Endothelial cell of umbilical vein (primary cell): Measurements from ENCODE around the gene GAS2L2. TPM values are rescaled to one million over a fixed set of nuclear protein-coding genes. Genes with fewer than 3 reads are reported as not detected.

Experiments used
- BruUV-seq: library from RNA; stranded (reverse); fragments of 400-500 nt; replicated peaks from 2 replicates; lab custom pipeline; 2021; lab: Mats Ljungman, UMichigan
- CTCF ChIA-PET: fragments of 300-600, 350-600 bp; sonication (Branson Sonifier 250); formaldehyde crosslinking; loops from one replicate; lab custom pipeline; 2021; ENCODE audit warnings: antibody characterized with exemption, inconsistent platforms; lab: Charles Lee
- POLR2A ChIA-PET: fragments of 300-600, 350-600 bp; sonication (Branson Sonifier 250); formaldehyde crosslinking; loops from one replicate; lab custom pipeline; 2021; ENCODE audit warnings: antibody characterized with exemption, inconsistent platforms; lab: Charles Lee
- DNase-seq: peaks from one replicate; pipeline ENCODE4 v3.0.0-alpha.2; 2011; ENCODE audit warnings: low read depth, low spot score
- FAIRE-seq: peaks from 2 replicates; lab custom pipeline; 2011; peaks lifted over from hg19 to GRCh38; lab: Jason Lieb, UNC
- H2AFZ ChIP-seq: 2 replicates; pipeline ENCODE4 v1.6.0; 2012; ENCODE audit warnings: low read depth, low read length, control low read depth, inconsistent platforms
- H3K27ac ChIP-seq: 2 replicates; pipeline ENCODE4 v1.5.1; 2011; ENCODE audit warnings: low read depth, mild to moderate bottlenecking, control low read depth, low read length, moderate library complexity; ENCODE audit not compliant: insufficient read depth
- H3K27me3 ChIP-seq, 2 experiments: 2 replicates each; pipeline versions ENCODE4 v1.6.0 to v1.6.1; 2011; ENCODE audit warnings: low read length in 2 of 2, mixed read lengths in 1 of 2; ENCODE audit not compliant: control insufficient read depth in 2 of 2, insufficient read depth in 2 of 2
- H3K36me3 ChIP-seq, 2 experiments: 2 replicates in 1 of 2; 3 replicates in 1 of 2; pipeline ENCODE4 v1.5.1; 2011; ENCODE audit warnings: low read length in 2 of 2, mild to moderate bottlenecking in 1 of 2, moderate library complexity in 1 of 2; ENCODE audit not compliant: control insufficient read depth in 2 of 2, insufficient read depth in 2 of 2; ENCODE audit errors: extremely low read depth in 1 of 2
- H3K4me1 ChIP-seq: 3 replicates; pipeline ENCODE4 v1.5.1; 2011; ENCODE audit warnings: mild to moderate bottlenecking, low read length; ENCODE audit not compliant: control insufficient read depth, insufficient read depth; ENCODE audit errors: extremely low read depth
- H3K4me2 ChIP-seq: 2 replicates; pipeline ENCODE4 v1.6.1; 2011; ENCODE audit warnings: low read length, control low read depth, mixed read lengths; ENCODE audit not compliant: insufficient read depth
- H3K4me3 ChIP-seq, 3 experiments: fragments of 200-600 bp in 1 of 3; sonication (generic), shearing (Covaris generic) in 1 of 3; replicated peaks in 1 of 3; 2 replicates each; pipeline ENCODE4 v1.5.1; 2011 to 2016; ENCODE audit warnings: control low read depth in 3 of 3, low read length in 3 of 3, mild to moderate bottlenecking in 2 of 3, inconsistent platforms in 1 of 3, low read depth in 1 of 3, moderate library complexity in 1 of 3; ENCODE audit not compliant: insufficient read depth in 1 of 3
- H3K79me2 ChIP-seq: 2 replicates; pipeline ENCODE4 v1.6.0; 2012; ENCODE audit warnings: low read length, inconsistent platforms; ENCODE audit not compliant: control insufficient read depth, insufficient read depth
- H3K9ac ChIP-seq: replicated peaks from 2 replicates; pipeline ENCODE3; 2011; ENCODE audit warnings: low read length, control low read depth; ENCODE audit not compliant: insufficient read depth; ENCODE audit errors: extremely low read depth
- H3K9me1 ChIP-seq: replicated peaks from 3 replicates; pipeline ENCODE4 v1.6.0; 2011; ENCODE audit warnings: mild to moderate bottlenecking, low read length; ENCODE audit not compliant: control insufficient read depth, insufficient read depth; ENCODE audit errors: extremely low read depth
- H3K9me3 ChIP-seq: replicated peaks from 2 replicates; pipeline ENCODE4 v1.5.1; 2012; ENCODE audit warnings: low read length, inconsistent platforms; ENCODE audit not compliant: control insufficient read depth, insufficient read depth
- H4K20me1 ChIP-seq: replicated peaks from 2 replicates; pipeline ENCODE3; 2011; ENCODE audit warnings: mild to moderate bottlenecking, low read length; ENCODE audit not compliant: control insufficient read depth, insufficient read depth; ENCODE audit errors: extremely low read depth
- CTCF ChIP-seq, 2 donors: IDR thresholded peaks; 1 replicate in 1 of 2; 2 replicates in 1 of 2; pipeline ENCODE4 v1.5.1; 2011; ENCODE audit warnings: low read length in 2 of 2, mild to moderate bottlenecking in 2 of 2, moderate library complexity in 2 of 2, control low read depth in 1 of 2, inconsistent platforms in 1 of 2, low read depth in 1 of 2; ENCODE audit not compliant: insufficient read depth in 1 of 2; ENCODE audit errors: extremely low read depth in 1 of 2
- EZH2 ChIP-seq: IDR thresholded peaks from 2 replicates; pipeline ENCODE4 v1.6.1; 2012; ENCODE audit warnings: borderline replicate concordance, low read depth, mild to moderate bottlenecking, moderate library complexity, low read length, inconsistent platforms; ENCODE audit not compliant: severe bottlenecking
- FOS ChIP-seq: IDR thresholded peaks from 2 replicates; pipeline ENCODE4 v1.6.1; 2011; ENCODE audit warnings: mild to moderate bottlenecking, low read length, moderate library complexity, borderline replicate concordance; ENCODE audit not compliant: insufficient read depth
- GATA2 ChIP-seq: IDR thresholded peaks from 2 replicates; pipeline ENCODE4 v1.7.0; 2011; ENCODE audit warnings: low read depth, mild to moderate bottlenecking, moderate library complexity, mixed read lengths, low read length; ENCODE audit not compliant: insufficient read length, insufficient read depth
- MYC ChIP-seq: IDR thresholded peaks from one replicate; pipeline ENCODE4 v1.6.1; 2011; ENCODE audit warnings: mild to moderate bottlenecking, low read depth, low read length
- POLR2A ChIP-seq: IDR thresholded peaks from 2 replicates; pipeline ENCODE4 v1.6.1; 2012; ENCODE audit warnings: low read depth, mild to moderate bottlenecking, control low read depth, low read length
- dilution Hi-C: fragments of 300-500 bp; cut with MboI; formaldehyde crosslinking; loops from one replicate; pipeline ENCODE4 v1.15.0; 2019; ENCODE audit warnings: low sequenced_read_pairs; ENCODE audit not compliant: extremely low pct_ligation_motif_present
- intact Hi-C: fragments of 100-400 bp; cut with micrococcal nuclease; formaldehyde crosslinking; loops from one replicate; pipeline ENCODE4 v1.10.0; 2022
- polyA plus RNA-seq, 4 experiments: library from polyadenylated mRNA; depleted of rRNA in 3 of 4; stranded (reverse) in 3 of 4; unstranded in 1 of 4; fragments of >200 nt; gene quantifications; 2 replicates each; pipeline versions ENCODE4 v1.2.1 to v1.2.3, GENCODE V29; 2011 to 2012; ENCODE audit warnings: missing spikeins in 1 of 4
- total RNA-seq: library from RNA; stranded (reverse); gene quantifications from 2 replicates; pipeline ENCODE4 v1.2.3, GENCODE V29; 2021

Gene GAS2L2
- total and polyA plus RNA-seq, 2 donors (not counting 3 experiments of a cell fraction or from before 2014, with no cell fraction given) = not detected

DNA sequence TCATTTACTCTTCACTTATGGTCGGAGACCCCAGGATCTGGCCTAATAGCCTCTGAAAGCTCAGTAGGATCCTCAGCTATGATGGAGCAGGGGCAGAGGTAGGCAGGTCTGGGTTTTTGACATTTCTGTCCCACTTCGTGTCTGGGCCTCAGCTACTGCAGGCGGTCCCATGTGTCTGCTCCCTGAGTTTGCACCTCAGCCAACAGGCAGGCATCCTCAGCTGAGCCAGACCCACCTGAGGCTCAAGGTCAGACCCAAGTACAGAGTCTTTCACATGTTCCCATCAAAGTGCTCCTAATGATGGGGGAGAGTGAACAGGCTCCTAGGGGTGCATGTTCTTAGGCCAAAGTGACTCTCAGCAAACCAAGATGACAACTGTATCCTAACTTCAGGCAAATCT is 24.5 kb downstream of the GAS2L2 start:
- H3K4me2 ChIP-seq = no peak overlapping the region
- peaks cover 16 to 21% of the 10 kb centered on the region in 2 experiments for H3K36me3 ChIP-seq
- no TSS peak for BruUV-seq
- peaks cover 4% of the 10 kb centered on the region for H3K4me1 ChIP-seq
- no peaks in the 10 kb centered on the region for H3K79me2 ChIP-seq
- no peak overlapping the region for H3K4me3 ChIP-seq
- H3K9ac ChIP-seq = no peak overlapping the region
- intact Hi-C loops = no loop called here
- no peaks in the 10 kb centered on the region for H3K9me1 ChIP-seq
- peaks cover 3 to 6% of the 10 kb centered on the region in 2 experiments for H3K27me3 ChIP-seq
- H4K20me1 ChIP-seq = no peaks in the 10 kb centered on the region
- FAIRE-seq (no peak), DNase-seq (no peak)
- H3K27ac ChIP-seq = no peak overlapping the region
- POLR2A ChIA-PET = no interaction called here
- CTCF ChIA-PET = interaction anchor here (1.0 to 1.7 kb wide), 4 partner anchors 11 to 22 kb away, joined by 3 to 7 read pairs (median 3); no protein-coding TSS in a partner anchor
- no peaks in the 10 kb centered on the region for H3K9me3 ChIP-seq
- dilution Hi-C loops = loop anchor here (25.0 kb wide), 1 partner anchor 116 kb away; no protein-coding TSS in a partner anchor
- H2AFZ ChIP-seq = no peak overlapping the region
- TF ChIP-seq FOS (no peak), GATA2 (no peak), POLR2A (no peak), EZH2 (no peak), CTCF (IDR thresholded peaks at IDR 0.05; ENCODE audit: extremely low read depth in 1 of 2, insufficient read depth in 1 of 2, low read depth in 1 of 2, low read length in 2 of 2) (no peak), MYC (no peak)
